GM19328 (cell line): Measurements from ENCODE around the gene CAP2.
"Not testable (repeated sequence)": the region's sequence is repeated elsewhere in the genome, so short reads cannot be mapped to it uniquely, and the experiment has no call there.

ENCODE experiments used
- ATAC-seq: cut with Tn5 transposase; IDR thresholded peaks from one replicate; pipeline ENCODE4 v1.9.1; 2021; ENCODE audit warnings: mild to moderate bottlenecking, moderate library complexity; ENCODE audit not compliant: unreplicated experiment

The CAP2 gene

GRCh38 chr6:17432356-17432755 is 39.0 kb downstream of the CAP2 start:
- ATAC-seq = no peak

- no peak for ATAC-seq
Measured at GRCh38 chr6:17439243-17439993, 46.0 kb downstream of the CAP2 start.

GRCh38 chr6:17440811-17441210 is 47.4 kb downstream of the CAP2 start:
- not testable (repeated sequence) for ATAC-seq

GRCh38 chr6:17442196-17442595 is 48.8 kb downstream of the CAP2 start:
- ATAC-seq = no peak

- ATAC-seq = no peak
Measured at GRCh38 chr6:17446713-17447112, 53.3 kb downstream of the CAP2 start.

GRCh38 chr6:17448165-17448564 is 54.8 kb downstream of the CAP2 start:
- ATAC-seq = no peak

GRCh38 chr6:17450397-17450796 is 57.0 kb downstream of the CAP2 start:
- ATAC-seq = no peak

- ATAC-seq = no peak
Measured at GRCh38 chr6:17450832-17451231, 57.4 kb downstream of the CAP2 start.

GRCh38 chr6:17452096-17452495 is 58.7 kb downstream of the CAP2 start:
- ATAC-seq = no peak

- no peak for ATAC-seq
Measured at GRCh38 chr6:17454316-17455005, 61.1 kb downstream of the CAP2 start.

- ATAC-seq = no peak
Measured at GRCh38 chr6:17455919-17456318, 62.5 kb downstream of the CAP2 start.

GRCh38 chr6:17456711-17457110 is 63.3 kb downstream of the CAP2 start:
- no peak for ATAC-seq

- no peak for ATAC-seq
Measured at GRCh38 chr6:17457405-17457804, 64.0 kb downstream of the CAP2 start.

GRCh38 chr6:17457956-17458355 is 64.6 kb downstream of the CAP2 start:
- ATAC-seq = no peak

- no peak for ATAC-seq
Measured at GRCh38 chr6:17458966-17459365, 65.6 kb downstream of the CAP2 start.

- ATAC-seq = no peak
Measured at GRCh38 chr6:17460862-17461261, 67.5 kb downstream of the CAP2 start.

- ATAC-seq = no peak
Measured at GRCh38 chr6:17466147-17466546, 72.8 kb downstream of the CAP2 start.

GRCh38 chr6:17466707-17467106 is 73.3 kb downstream of the CAP2 start:
- ATAC-seq = no peak

GRCh38 chr6:17469006-17469832 is 75.8 kb downstream of the CAP2 start:
- ATAC-seq = no peak

- ATAC-seq = no peak
Measured at GRCh38 chr6:17470202-17470937, 77.0 kb downstream of the CAP2 start.

- no peak for ATAC-seq
Measured at GRCh38 chr6:17470938-17471327, 77.5 kb downstream of the CAP2 start.
